AG04450 (cell line): ENCODE measurements around the gene ERC1. TPM values are rescaled to one million over a fixed set of nuclear protein-coding genes. Genes with fewer than 3 reads are reported as not detected.

Experiments
- CTCF ChIA-PET: fragments of 300-600, 350-600 bp; formaldehyde crosslinking; extraction: SDS; loops from one replicate; lab custom pipeline; 2022; ENCODE audit warnings: antibody characterized with exemption, inconsistent platforms; lab: Charles Lee
- POLR2A ChIA-PET: fragments of 350-600 bp; formaldehyde crosslinking; extraction: SDS; loops from one replicate; lab custom pipeline; 2021; ENCODE audit warnings: antibody characterized with exemption, inconsistent platforms; lab: Yijun Ruan, JAX
- DNase-seq: peaks from one replicate; pipeline ENCODE4 v3.0.0-alpha.2; 2011; ENCODE audit warnings: low read depth, low spot score
- H3K27ac ChIP-seq: one replicate; pipeline ENCODE4 v1.5.1; 2012; ENCODE audit warnings: low read depth, low read length, control low read depth
- H3K27me3 ChIP-seq: one replicate; pipeline ENCODE4 v1.6.0; 2012; ENCODE audit warnings: low read length; ENCODE audit not compliant: control insufficient read depth, insufficient read depth
- H3K4me3 ChIP-seq: 2 replicates; pipeline ENCODE4 v1.5.1; 2011; ENCODE audit warnings: mild to moderate bottlenecking, low read depth, low read length, control low read depth
- H3K9me3 ChIP-seq: 2 replicates; pipeline ENCODE4 v1.5.1; 2012; ENCODE audit warnings: low read length; ENCODE audit not compliant: control insufficient read depth, insufficient read depth
- CTCF ChIP-seq: IDR thresholded peaks from 2 replicates; pipeline ENCODE4 v1.5.1; 2011; ENCODE audit warnings: low read depth, low read length, control low read depth, inconsistent platforms
- polyA plus RNA-seq: library from polyadenylated mRNA; depleted of rRNA; stranded (reverse); fragments of >200 nt; gene quantifications from 2 replicates; pipeline ENCODE4 v1.2.3, GENCODE V29; 2011

ERC1 gene
- polyA plus RNA-seq, 1 experiment: 28.6 TPM

GRCh38 chr12:1306817-1307216 is 315.8 kb downstream of the ERC1 start:
- no peak overlapping the region for H3K27ac ChIP-seq
- ChIA-PET CTCF (interaction anchor here (1.2 kb wide), 1 partner anchor 189 kb away, joined by 5 read pairs; no protein-coding TSS in a partner anchor), POLR2A (no interaction called here)
- DNase-seq: no peak
- H3K27me3 ChIP-seq: no peaks in the 10 kb centered on the region
- TF ChIP-seq CTCF: no peak
- no peak overlapping the region for H3K4me3 ChIP-seq
- no peaks in the 10 kb centered on the region for H3K9me3 ChIP-seq

GRCh38 chr12:1307796-1308195 is 316.8 kb downstream of the ERC1 start:
- no peaks in the 10 kb centered on the region for H3K9me3 ChIP-seq
- no peak for DNase-seq
- POLR2A ChIA-PET: no interaction called here
- H3K27ac ChIP-seq: no peak overlapping the region
- H3K4me3 ChIP-seq: no peak overlapping the region
- no peaks in the 10 kb centered on the region for H3K27me3 ChIP-seq
- TF ChIP-seq CTCF: no peak
- CTCF ChIA-PET: interaction anchor here (1.1 kb wide), 1 partner anchor 190 kb away, joined by 4 read pairs; no protein-coding TSS in a partner anchor

- TF ChIP-seq CTCF: no peak
- Histone ChIP-seq H3K27ac (no peak overlapping the region), H3K4me3 (no peak overlapping the region), H3K27me3 (no peaks in the 10 kb centered on the region), H3K9me3 (no peaks in the 10 kb centered on the region)
- ChIA-PET POLR2A (no interaction called here), CTCF (interaction anchor here (0.6 kb wide), 1 partner anchor 102 kb away, joined by 3 read pairs; no protein-coding TSS in a partner anchor)
- no peak for DNase-seq
Measured at GRCh38 chr12:1309613-1310012, 318.6 kb downstream of the ERC1 start.

GRCh38 chr12:1310653-1311052 is 319.6 kb downstream of the ERC1 start:
- TF ChIP-seq CTCF: no peak
- POLR2A ChIA-PET: no interaction called here
- no peaks in the 10 kb centered on the region for H3K9me3 ChIP-seq
- no peaks in the 10 kb centered on the region for H3K27me3 ChIP-seq
- H3K4me3 ChIP-seq: no peak overlapping the region
- no peak for DNase-seq
- no peak overlapping the region for H3K27ac ChIP-seq
- CTCF ChIA-PET: no interaction called here

- TF ChIP-seq CTCF: no peak
- ChIA-PET POLR2A (no interaction called here), CTCF (no interaction called here)
- Histone ChIP-seq H3K27ac (no peak overlapping the region), H3K4me3 (no peak overlapping the region), H3K27me3 (no peaks in the 10 kb centered on the region), H3K9me3 (no peaks in the 10 kb centered on the region)
- no peak for DNase-seq
Measured at GRCh38 chr12:1311145-1311544, 320.1 kb downstream of the ERC1 start.
